ENCODE data around the gene BLACAT1. TPM values are rescaled to one million over a fixed set of nuclear protein-coding genes. Genes with fewer than 3 reads are reported as not detected.

Gene BLACAT1
- total RNA-seq, 1 donor from 2014 or later = 0.07 TPM

GRCh38 chr1:205491794-205492193, 35.9 kb upstream of the BLACAT1 start:
- ChIA-PET CTCF (interaction anchor here (1.1 to 3.7 kb wide), 3 partner anchors 32 to 157 kb away, joined by 3 to 14 read pairs (median 4); no protein-coding TSS in a partner anchor), POLR2A (no interaction called here)
- Mint-ChIP-seq H3K4me1 (no peaks in the 10 kb centered on the region), H3K27me3 (peaks cover 56% of the 10 kb centered on the region), H3K36me3 (ENCODE audit: low read depth) (no peaks in the 10 kb centered on the region), H3K4me3 (no peak overlapping the region), H3K27ac (no peak overlapping the region), H3K9me3 (no peaks in the 10 kb centered on the region)
- ATAC-seq (ENCODE audit: low read depth) = no peak
- intact Hi-C loops (cut with micrococcal nuclease) = no loop called here
- no peak for DNase-seq
- TF ChIP-seq, protein P1, sequence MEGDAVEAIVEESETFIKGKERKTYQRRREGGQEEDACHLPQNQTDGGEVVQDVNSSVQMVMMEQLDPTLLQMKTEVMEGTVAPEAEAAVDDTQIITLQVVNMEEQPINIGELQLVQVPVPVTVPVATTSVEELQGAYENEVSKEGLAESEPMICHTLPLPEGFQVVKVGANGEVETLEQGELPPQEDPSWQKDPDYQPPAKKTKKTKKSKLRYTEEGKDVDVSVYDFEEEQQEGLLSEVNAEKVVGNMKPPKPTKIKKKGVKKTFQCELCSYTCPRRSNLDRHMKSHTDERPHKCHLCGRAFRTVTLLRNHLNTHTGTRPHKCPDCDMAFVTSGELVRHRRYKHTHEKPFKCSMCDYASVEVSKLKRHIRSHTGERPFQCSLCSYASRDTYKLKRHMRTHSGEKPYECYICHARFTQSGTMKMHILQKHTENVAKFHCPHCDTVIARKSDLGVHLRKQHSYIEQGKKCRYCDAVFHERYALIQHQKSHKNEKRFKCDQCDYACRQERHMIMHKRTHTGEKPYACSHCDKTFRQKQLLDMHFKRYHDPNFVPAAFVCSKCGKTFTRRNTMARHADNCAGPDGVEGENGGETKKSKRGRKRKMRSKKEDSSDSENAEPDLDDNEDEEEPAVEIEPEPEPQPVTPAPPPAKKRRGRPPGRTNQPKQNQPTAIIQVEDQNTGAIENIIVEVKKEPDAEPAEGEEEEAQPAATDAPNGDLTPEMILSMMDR (IDR thresholded peaks at IDR 0.05) = no peak

- no peaks in the 10 kb centered on the region for H3K36me3 Mint-ChIP-seq (ENCODE audit: low read depth)
- peaks cover 7% of the 10 kb centered on the region for H3K4me1 Mint-ChIP-seq
- ChIA-PET POLR2A (interaction anchor here (1.1 kb wide), 1 partner anchor 215 kb away, joined by 3 read pairs; no protein-coding TSS in a partner anchor), CTCF (interaction anchor here (0.9 to 7.7 kb wide), 17 partner anchors 10 to 215 kb away, joined by 3 to 196 read pairs (median 4); partner anchors contain the start of gene KLHDC8A)
- H3K27me3 Mint-ChIP-seq = peaks cover 47% of the 10 kb centered on the region
- DNase-seq (no peak), ATAC-seq (ENCODE audit: low read depth) (peak; percentile 81)
- no peak overlapping the region for H3K4me3 Mint-ChIP-seq
- intact Hi-C loops (cut with micrococcal nuclease) = loop anchor here (1.0 to 2.0 kb wide), 4 partner anchors 36 to 169 kb away; partner anchors contain the start of gene ELK4
- no peaks in the 10 kb centered on the region for H3K9me3 Mint-ChIP-seq
- H3K27ac Mint-ChIP-seq = no peak overlapping the region
- TF ChIP-seq, protein P1 (IDR thresholded peaks at IDR 0.05) = no peak
Measured at GRCh38 chr1:205488074-205488723, 32.4 kb upstream of the BLACAT1 start.

DNA sequence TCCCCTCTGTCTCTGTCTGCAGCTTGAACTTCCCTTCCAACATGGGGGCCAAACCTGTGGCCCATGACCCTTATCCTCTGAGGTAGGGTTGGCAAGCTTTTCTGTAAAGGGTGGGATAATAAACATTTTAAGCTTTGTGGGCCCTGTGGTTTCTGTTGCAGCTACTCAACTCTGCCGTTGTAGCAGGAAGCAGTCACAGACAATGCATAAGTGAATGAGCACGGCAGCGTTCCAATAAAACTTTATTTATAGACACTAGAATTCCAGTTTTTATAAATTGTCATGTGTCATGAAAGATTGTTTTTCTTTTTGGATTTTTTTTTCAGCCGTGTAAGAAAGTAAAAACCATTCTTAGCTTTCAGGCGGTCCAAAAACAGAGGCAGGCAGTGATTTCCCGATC, 30.4 kb upstream of the BLACAT1 start:
- TF ChIP-seq, protein P1 (IDR thresholded peaks at IDR 0.05) = no peak
- intact Hi-C loops (cut with micrococcal nuclease) = no loop called here
- Mint-ChIP-seq H3K27ac (no peak overlapping the region), H3K9me3 (no peaks in the 10 kb centered on the region), H3K27me3 (peaks cover 41% of the 10 kb centered on the region), H3K36me3 (ENCODE audit: low read depth) (no peaks in the 10 kb centered on the region), H3K4me3 (no peak overlapping the region), H3K4me1 (peaks cover 22% of the 10 kb centered on the region)
- DNase-seq (no peak), ATAC-seq (ENCODE audit: low read depth) (no peak)
- ChIA-PET POLR2A (no interaction called here), CTCF (interaction anchor here (0.7 to 7.7 kb wide), 27 partner anchors 8 to 215 kb away, joined by 3 to 196 read pairs (median 8); partner anchors contain the start of genes ELK4 and KLHDC8A)

DNA sequence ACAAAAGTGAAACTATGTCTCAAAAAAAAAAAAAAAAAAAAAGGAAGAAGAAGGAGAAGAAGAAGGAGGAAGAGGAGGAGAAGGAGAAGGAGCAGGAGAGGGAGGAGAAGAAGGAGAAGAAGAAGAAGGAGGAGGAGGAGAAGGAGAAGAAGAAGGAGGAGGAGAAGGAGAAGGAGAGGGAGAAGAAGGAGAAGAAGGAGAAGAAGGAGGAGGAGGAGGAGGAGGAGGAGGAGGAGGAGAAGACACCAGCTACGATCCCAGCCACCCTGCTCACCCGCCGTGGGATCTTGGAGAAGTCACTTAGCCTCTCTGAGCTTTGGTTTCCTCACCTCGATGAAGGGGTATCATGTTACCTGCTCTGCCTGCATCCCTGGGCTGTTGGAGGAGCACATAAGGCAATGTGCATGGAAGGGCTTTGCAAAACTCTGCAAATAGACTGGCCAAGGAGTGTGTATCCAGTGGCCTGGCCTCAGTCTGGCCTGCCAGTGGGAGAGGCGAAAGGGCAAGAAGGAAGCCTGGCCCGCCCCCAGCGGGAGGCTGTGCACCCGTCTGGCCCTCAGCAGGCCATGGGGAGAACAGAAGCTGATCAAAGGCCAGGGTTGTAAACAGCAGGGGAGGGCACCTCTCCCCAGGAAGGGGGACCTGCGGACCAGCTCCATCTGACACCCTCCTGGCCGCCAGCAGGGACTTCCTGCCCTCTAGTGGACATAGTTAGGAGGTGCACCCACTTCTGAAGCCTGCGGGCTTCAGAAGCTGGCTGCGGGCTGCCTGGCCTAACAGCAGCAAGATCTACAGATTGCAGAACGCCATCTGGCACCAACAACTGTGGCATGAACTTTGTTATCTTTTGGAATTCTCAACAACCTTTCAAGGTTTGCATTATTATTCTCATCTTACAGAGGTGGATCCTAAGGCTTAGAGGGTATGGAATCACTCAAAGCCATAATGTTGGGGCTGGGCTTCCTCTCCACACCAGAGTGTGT, 29.4 kb upstream of the BLACAT1 start:
- POLR2A ChIA-PET = interaction anchor here (0.6 to 1.3 kb wide), 4 partner anchors 44 to 212 kb away, joined by 4 to 8 read pairs (median 6); no protein-coding TSS in a partner anchor

More for the DNA sequence above, 29.4 kb upstream of the BLACAT1 start:
- H3K36me3 Mint-ChIP-seq (ENCODE audit: low read depth) = no peaks in the 10 kb centered on the region
- H3K27ac Mint-ChIP-seq = no peak overlapping the region
- DNase-seq = peak; percentile 47
- no peaks in the 10 kb centered on the region for H3K9me3 Mint-ChIP-seq
- ATAC-seq (ENCODE audit: low read depth) = peak; percentile 80
- H3K4me3 Mint-ChIP-seq = no peak overlapping the region
- peaks cover 36% of the 10 kb centered on the region for H3K27me3 Mint-ChIP-seq
- intact Hi-C loops (cut with micrococcal nuclease) = loop anchor here (1.0 to 2.0 kb wide), 5 partner anchors 54 to 212 kb away; no protein-coding TSS in a partner anchor
- peaks cover 32% of the 10 kb centered on the region for H3K4me1 Mint-ChIP-seq
- TF ChIP-seq, protein P1 (IDR thresholded peaks at IDR 0.05) = peak; percentile 73
- CTCF ChIA-PET = interaction anchor here (0.5 to 7.7 kb wide), 47 partner anchors 9 to 255 kb away, joined by 3 to 196 read pairs (median 4); partner anchors contain the start of genes ELK4, KLHDC8A and LEMD1

Measured in activated B cell treated with CpG ODN at 0.5 μM for 24 hours (primary cell).